Lung microvascular endothelial cell (primary cell): Measurements from ENCODE around the gene TAS2R38. TPM values are rescaled to one million over a fixed set of nuclear protein-coding genes. Genes with fewer than 3 reads are reported as not detected.

Experiments
- DNase-seq, 2 donors: peaks; one replicate each; pipeline versions ENCODE4 v3.0.0 to v3.0.0-alpha.2; 2010; ENCODE audit warnings: low read depth in 2 of 2
- total RNA-seq: library from RNA; depleted of rRNA; stranded (reverse); fragments of >200 nt; gene quantifications from 2 replicates; pipeline ENCODE4 v1.2.1, GENCODE V29; 2014

Gene TAS2R38
- total RNA-seq, 1 donor from 2014 or later: not detected

- no peak for DNase-seq
Measured at GRCh38 chr7:141976524-141977245, 3.1 kb upstream of the TAS2R38 start.

- DNase-seq: peak; percentile 31 to 38
Measured at GRCh38 chr7:141975806-141976523, 2.4 kb upstream of the TAS2R38 start.

- DNase-seq: no peak
Measured at GRCh38 chr7:141974831-141975230, 1.3 kb upstream of the TAS2R38 start.

GRCh38 chr7:141960687-141961422, 12.7 kb downstream of the TAS2R38 start:
- DNase-seq: no peak

DNA sequence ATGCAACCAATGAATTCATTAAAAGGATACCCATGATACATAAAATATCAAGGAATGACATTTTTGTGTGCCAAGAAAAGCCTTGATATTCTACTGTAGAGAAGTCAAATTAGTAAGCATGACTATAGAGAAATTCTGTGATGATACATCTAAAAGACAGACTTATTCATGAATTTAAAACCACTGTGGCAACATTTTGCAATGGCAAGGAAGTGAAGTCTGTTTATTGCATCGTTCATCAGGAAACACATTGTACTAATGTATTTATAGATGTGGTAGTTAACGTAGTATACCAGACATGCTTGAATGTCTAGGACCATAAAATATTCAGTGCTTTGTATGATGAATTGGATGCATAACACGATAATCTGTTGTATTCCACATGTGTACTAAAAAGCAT, 17.5 kb downstream of the TAS2R38 start:
- no peak for DNase-seq

DNA sequence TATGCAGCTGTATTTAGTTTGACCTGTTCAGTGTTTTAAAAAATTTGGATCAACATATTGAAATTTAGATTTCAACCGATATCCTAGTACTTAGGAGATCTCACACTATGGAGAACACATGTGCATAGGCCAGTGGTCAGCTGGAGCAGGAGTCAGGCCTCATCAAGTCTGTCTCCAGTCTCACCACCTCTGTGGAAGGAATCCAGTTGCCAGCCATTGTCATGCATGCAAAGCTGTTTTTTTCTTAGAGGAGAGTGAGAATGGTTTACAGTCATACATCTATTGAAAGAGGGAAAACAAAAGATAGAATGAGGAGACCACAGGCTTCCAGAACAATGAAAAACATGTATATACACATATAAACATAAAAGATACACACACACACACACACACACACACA, 19.2 kb downstream of the TAS2R38 start:
- no peak for DNase-seq

- no peak for DNase-seq
Measured at GRCh38 chr7:141952461-141952860, 21.1 kb downstream of the TAS2R38 start.

- no peak for DNase-seq
Measured at GRCh38 chr7:141950806-141951205, 22.8 kb downstream of the TAS2R38 start.

- DNase-seq: no peak
Measured at GRCh38 chr7:141949911-141950310, 23.7 kb downstream of the TAS2R38 start.

DNA sequence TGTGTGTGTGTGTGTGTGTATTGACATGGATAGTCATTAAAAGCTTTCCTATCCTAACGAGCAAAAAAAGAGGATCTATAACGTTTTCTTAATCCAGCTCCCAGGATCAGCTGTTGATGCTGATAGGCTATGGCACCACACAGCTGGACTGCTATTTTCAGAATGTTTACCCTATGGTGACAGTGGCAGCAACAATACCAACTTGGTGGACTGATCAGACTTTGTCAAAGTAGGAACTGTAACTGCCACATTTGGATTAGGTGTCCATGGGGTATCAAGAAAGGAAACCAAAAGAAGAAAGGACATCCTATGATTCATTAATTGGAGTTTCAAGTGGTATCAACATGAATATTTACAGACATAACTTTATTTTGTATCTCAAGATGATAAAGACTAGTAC, 24.1 kb downstream of the TAS2R38 start:
- DNase-seq: no peak

DNA sequence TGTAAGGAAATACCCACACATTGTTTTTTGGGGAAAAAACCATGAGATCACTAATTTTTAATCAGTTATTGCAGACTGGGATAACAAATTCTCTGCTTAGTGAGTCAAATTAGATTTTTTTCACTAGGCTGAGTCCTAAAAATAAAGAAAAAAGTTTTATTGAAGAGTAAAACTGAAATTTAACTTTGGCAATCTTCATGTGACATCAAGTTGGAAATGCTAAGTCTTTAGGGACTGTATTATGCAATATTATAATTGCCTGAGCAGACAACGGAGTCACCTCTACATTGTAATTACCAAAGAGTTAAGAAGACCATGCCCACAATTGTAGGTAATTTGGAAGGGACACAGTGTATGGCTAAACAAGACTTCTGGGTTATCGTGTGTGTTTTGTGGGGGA, 24.6 kb downstream of the TAS2R38 start:
- DNase-seq: no peak

DNA sequence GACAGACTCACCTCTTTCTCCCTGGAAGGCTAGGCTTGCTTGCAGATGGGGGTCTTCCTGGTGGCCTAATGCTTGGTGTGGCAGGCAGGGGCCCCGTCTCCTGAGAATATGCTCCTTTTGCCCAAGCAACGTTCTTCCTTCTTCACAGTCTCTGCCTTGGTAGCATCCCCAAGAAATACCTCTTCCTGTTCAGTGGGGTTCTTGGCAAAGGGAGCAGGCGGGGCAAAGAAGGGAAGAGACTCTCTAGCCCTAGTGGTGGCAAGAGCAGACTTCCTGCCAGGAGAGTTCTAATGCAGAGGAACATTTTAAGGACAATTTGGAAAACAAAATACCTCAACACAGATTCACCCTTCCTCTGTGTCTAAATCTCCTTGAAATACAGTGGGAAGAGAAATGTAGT, 26.8 kb downstream of the TAS2R38 start, which contains the start of gene CLEC5A:
CLEC5A (minus strand) TSS at position 179 of the 400 bp plus-strand sequence. CDS start 682 bp downstream, outside the sequence.
- no peak for DNase-seq

DNA sequence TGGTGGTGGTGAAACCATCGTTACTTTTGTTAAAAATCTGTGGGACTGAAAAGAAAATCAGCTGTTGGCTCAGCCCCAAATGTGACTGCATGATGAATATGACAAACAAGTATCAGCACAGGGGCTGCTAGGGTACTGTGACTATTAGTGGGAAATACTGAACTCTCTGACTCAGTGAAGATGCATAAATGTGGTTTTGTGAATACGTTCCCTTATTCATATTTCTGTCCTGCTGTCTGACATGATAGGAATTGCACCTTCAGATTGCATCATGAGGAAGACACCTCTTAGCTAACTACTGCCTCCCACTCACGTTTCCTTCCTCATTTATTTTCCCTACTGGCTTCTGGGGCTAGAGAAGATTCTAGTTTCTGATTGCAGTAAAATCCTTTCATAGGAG, 28.2 kb downstream of the TAS2R38 start:
- no peak for DNase-seq

- DNase-seq: no peak
Measured at GRCh38 chr7:141944811-141945210, 28.8 kb downstream of the TAS2R38 start.

GRCh38 chr7:141943846-141944245, 29.7 kb downstream of the TAS2R38 start:
- no peak for DNase-seq

GRCh38 chr7:141941075-141941474, 32.5 kb downstream of the TAS2R38 start:
- no peak for DNase-seq

DNA sequence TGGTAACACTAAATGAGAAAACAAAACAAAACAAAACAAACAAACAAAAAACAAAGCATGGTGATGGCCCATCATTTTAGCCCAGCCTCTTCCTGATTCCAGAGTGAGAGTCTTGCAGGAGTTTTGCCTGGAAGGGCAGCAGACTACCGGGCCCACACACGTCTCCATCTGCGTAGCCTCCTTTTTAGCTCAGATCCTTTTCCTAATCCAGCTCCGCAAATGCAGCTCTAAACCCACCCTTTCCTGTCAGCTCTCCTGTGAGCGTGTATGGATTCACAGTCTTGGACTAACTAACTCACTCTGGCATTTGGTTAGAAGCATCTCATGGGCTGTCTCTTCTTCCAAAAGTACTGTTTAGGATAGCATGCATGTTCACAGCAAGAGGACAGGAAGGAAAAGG, 43.4 kb downstream of the TAS2R38 start:
- no peak for DNase-seq

DNA sequence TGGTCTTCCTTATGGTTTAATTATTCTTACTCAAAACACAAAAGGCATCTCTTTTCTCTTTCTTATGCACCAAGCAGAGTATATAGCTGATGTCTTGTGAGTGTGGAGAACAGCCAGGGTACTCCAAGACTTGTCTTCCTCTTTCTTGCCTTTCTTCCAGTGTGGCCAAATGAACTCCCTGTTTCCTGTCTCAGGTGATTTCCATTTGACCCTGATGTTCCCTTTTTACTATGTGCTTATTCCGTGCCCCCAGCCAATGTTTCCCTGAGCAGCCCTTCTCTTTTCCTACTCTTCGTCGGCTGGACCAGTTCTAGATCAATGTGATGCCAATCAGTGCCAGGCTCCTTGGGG, 44.8 kb downstream of the TAS2R38 start:
- no peak for DNase-seq

DNA sequence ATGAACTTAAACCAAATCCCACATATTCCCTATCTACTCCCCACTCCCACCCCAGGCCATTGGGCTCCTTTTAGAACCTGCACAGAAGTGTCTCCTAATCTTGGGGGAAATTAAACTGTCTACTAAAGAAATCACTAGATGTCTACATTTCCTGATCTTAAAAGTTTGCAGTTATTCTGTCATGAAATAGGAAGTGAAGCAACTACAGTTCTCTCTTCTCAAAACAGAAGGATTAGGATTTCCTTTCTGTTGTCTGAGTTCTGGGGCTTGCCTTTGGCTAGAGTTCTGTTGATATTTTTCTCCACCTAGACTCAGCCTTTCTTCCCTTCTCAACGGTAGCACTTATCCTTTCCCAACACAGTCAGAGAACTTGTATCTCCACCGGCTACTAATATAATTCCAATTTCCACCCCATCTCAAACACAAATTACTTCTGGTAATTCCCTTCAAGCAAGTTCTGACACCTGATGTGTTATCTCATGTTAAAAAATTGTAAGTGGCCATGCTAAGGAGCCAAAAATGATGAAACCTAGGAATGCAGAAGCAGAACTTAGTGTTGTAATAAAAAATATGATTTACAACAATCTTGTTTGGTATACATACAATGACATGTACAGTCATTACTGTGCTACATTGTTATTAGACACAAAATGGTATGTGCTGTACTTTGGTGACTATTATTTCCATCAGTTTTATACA, 45.3 kb downstream of the TAS2R38 start:
- DNase-seq: no peak
